GM12878 (cell line): ENCODE results near the gene CCDC9B. TPM values are rescaled to one million over a fixed set of nuclear protein-coding genes. Genes with fewer than 3 reads are reported as not detected.

ENCODE experiments used
- CEBPZ ChIP-seq: fragments of 150-350 bp; IDR thresholded peaks from 2 replicates; pipeline ENCODE4 v1.6.1; 2016; ENCODE audit warnings: low read depth, low read length
- EZH2 ChIP-seq: IDR thresholded peaks from 2 replicates; pipeline ENCODE4 v1.6.1; 2012; ENCODE audit warnings: low read depth, mild to moderate bottlenecking, control low read depth, inconsistent platforms, low read length, borderline replicate concordance; ENCODE audit not compliant: control insufficient read depth
- IRF5 ChIP-seq: fragments of 450-650 bp; IDR thresholded peaks from 2 replicates; pipeline ENCODE4 v1.6.1; 2017; ENCODE audit warnings: borderline replicate concordance
- PRDM15 ChIP-seq: fragments of 450-650 bp; formaldehyde crosslinking; IDR thresholded peaks from 2 replicates; pipeline ENCODE4 v1.4.0; 2020; ENCODE audit warnings: mild to moderate bottlenecking, moderate library complexity
- polyA plus RNA-seq, 11 experiments: library from polyadenylated mRNA; depleted of rRNA in 4 of 11; unstranded in 6 of 11; stranded (reverse) in 5 of 11; fragments of >200 nt; fragmentation: Nextera tagmentation in 4 of 11; fragmentation: Illumina TruSeq in 1 of 11; extraction: Ambion mirVana in 4 of 11; extraction: Trizol in 1 of 11; gene quantifications; 1 replicate in 1 of 11; 2 replicates in 10 of 11; pipeline versions ENCODE4 v1.2.1 to v1.2.3, GENCODE V29; 2011 to 2016; ENCODE audit warnings: inconsistent platforms in 2 of 11, missing spikeins in 2 of 11, low read depth in 1 of 11
- total RNA-seq, 4 experiments: library from RNA; depleted of rRNA in 3 of 4; stranded (reverse); fragments of >200 nt in 3 of 4; fragmentation: Illumina TruSeq in 1 of 4; extraction: Trizol in 1 of 4; gene quantifications; 2 replicates each; pipeline versions ENCODE4 v1.2.1 to v1.2.3, GENCODE V29; 2013 to 2021
- TF ChIP-seq, protein P1 (sequence below): fragments of 450-650 bp; IDR thresholded peaks from 2 replicates; pipeline ENCODE4 v1.6.1; 2017; ENCODE audit warnings: mild to moderate bottlenecking
- TF ChIP-seq, protein P2 (sequence below), 3 experiments: IDR thresholded peaks in 2 of 3; conservative IDR thresholded peaks in 1 of 3; 2 replicates each; pipeline ENCODE4 v1.5.1; 2011; ENCODE audit warnings: low read depth in 3 of 3, low read length in 3 of 3, mild to moderate bottlenecking in 3 of 3, control low read depth in 2 of 3, moderate library complexity in 2 of 3, inconsistent platforms in 1 of 3, mixed read lengths in 1 of 3; ENCODE audit not compliant: control insufficient read depth in 2 of 3, insufficient read depth in 1 of 3; ENCODE audit errors: extremely low read depth in 1 of 3

CCDC9B gene
- total and polyA plus RNA-seq, 10 of the 15 experiments (the other 5 are each of a cell fraction or from before 2014, with no cell fraction given) = 0.01 to 0.08 (median 0.03) TPM; not detected in 6

GRCh38 chr15:40365016-40365415 lies 24.3 kb upstream of the CCDC9B start (continued):
- TF ChIP-seq CEBPZ (no peak), EZH2 (no peak), PRDM15 (CRISPR knock-in tag) (no peak), IRF5 (no peak)
- TF ChIP-seq, protein P1, sequence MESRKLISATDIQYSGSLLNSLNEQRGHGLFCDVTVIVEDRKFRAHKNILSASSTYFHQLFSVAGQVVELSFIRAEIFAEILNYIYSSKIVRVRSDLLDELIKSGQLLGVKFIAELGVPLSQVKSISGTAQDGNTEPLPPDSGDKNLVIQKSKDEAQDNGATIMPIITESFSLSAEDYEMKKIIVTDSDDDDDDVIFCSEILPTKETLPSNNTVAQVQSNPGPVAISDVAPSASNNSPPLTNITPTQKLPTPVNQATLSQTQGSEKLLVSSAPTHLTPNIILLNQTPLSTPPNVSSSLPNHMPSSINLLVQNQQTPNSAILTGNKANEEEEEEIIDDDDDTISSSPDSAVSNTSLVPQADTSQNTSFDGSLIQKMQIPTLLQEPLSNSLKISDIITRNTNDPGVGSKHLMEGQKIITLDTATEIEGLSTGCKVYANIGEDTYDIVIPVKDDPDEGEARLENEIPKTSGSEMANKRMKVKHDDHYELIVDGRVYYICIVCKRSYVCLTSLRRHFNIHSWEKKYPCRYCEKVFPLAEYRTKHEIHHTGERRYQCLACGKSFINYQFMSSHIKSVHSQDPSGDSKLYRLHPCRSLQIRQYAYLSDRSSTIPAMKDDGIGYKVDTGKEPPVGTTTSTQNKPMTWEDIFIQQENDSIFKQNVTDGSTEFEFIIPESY = no peak
- TF ChIP-seq, protein P2, sequence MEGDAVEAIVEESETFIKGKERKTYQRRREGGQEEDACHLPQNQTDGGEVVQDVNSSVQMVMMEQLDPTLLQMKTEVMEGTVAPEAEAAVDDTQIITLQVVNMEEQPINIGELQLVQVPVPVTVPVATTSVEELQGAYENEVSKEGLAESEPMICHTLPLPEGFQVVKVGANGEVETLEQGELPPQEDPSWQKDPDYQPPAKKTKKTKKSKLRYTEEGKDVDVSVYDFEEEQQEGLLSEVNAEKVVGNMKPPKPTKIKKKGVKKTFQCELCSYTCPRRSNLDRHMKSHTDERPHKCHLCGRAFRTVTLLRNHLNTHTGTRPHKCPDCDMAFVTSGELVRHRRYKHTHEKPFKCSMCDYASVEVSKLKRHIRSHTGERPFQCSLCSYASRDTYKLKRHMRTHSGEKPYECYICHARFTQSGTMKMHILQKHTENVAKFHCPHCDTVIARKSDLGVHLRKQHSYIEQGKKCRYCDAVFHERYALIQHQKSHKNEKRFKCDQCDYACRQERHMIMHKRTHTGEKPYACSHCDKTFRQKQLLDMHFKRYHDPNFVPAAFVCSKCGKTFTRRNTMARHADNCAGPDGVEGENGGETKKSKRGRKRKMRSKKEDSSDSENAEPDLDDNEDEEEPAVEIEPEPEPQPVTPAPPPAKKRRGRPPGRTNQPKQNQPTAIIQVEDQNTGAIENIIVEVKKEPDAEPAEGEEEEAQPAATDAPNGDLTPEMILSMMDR (IDR thresholded peaks at IDR 0.05 in 2 of 3, conservative IDR thresholded peaks at IDR 0.05 in 1 of 3; ENCODE audit: control insufficient read depth in 2 of 3, extremely low read depth in 1 of 3, insufficient read depth in 1 of 3, low read depth in 3 of 3, low read length in 3 of 3) = no peak
